NCI-H1048 (cell line): ENCODE measurements around the gene PSMC5.
"Not testable (repeated sequence)": the region's sequence is repeated elsewhere in the genome, so short reads cannot be mapped to it uniquely, and the experiment has no call there.

Source experiments
- DNase-seq: peaks from one replicate; lab custom pipeline; 2025; lab: John Stamatoyannopoulos, UW

Gene PSMC5

DNA sequence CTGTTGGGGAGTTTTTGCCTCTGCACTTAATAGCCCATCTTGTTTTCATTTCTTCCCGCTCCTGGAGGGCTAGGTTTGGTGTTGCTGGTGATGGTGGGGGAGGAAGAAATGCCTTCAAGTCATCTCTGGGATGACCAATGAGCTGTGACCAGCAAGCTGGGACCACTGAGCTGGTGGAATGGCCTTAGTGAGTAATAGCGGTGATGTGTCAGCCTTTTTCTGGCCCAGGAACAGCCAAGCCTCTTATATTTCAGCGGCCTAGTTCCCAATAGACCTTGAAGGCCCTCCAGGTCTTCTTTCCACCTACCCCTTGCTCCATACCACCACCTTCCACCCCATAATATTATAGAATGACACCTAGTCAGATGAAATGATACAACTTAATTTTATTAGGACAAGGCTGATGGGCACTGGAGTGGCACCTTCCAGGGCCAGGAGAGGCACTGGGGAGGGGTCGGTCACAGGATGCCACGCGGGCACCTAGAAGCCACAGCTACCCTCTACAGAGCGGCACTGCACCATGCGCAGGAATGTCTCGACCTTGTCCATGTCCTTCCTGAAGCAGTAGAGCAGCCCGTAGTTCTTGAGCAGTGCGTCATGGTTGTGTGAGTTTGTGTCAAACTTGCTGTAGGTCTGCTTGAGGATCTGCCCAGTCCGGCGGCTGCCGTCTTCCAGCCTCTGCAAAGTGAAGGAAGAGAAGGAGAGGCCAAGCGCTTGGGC is 44.6 kb downstream of the PSMC5 start:
- not testable (repeated sequence) for DNase-seq

DNA sequence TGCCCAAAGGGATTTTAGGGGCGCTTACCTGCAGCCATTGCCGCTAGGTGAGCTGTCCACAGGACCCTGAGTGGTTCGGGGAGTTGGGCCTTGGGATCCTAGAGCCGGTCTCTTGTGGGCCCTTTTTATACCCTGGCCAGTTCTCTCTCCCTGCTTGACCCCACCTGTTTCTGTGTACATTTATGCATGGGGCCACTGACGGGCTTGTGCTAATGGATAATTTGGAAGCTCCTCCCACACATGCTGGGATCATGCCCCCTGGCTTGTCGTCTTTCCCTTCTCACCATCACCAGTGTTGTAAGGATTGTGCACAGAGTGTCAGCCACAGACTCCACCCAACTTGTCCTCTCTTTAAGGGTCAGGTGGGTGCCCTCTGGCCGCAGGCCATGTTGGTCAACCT is 46.3 kb downstream of the PSMC5 start, which contains the start of gene CSH2:
TSS of gene CSH2 (minus strand) at position 101 of the 400 bp plus-strand sequence. CDS start at position 38, 63 bp downstream.
- not testable (repeated sequence) for DNase-seq

DNA sequence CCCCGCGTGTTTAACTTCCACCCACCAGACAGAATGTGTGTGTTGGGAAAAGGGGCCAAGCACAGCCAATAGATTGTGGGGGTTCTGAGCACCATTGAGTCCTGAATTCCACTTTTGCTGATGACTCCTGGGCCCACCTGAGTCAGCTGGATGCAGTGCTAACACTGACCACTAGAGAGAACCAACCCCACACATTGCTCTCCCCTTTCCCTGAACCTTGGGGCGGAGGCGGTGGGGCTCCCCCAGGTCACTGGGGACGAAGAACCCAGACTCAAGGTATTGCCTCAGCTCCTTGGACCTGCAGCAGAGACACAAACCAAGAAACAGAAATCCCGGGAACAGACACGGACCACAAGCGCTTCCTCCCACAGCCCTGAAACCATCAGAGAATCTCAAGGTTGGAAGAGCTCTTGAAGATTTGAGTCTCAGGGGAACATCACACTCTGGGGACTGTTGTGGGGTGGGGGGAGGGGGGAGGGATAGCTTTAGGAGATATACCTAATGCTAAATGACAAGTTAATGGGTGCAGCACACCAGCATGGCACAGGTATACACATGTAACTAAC is 46.9 kb downstream of the PSMC5 start:
- DNase-seq, result not testable (repeated sequence)

DNA sequence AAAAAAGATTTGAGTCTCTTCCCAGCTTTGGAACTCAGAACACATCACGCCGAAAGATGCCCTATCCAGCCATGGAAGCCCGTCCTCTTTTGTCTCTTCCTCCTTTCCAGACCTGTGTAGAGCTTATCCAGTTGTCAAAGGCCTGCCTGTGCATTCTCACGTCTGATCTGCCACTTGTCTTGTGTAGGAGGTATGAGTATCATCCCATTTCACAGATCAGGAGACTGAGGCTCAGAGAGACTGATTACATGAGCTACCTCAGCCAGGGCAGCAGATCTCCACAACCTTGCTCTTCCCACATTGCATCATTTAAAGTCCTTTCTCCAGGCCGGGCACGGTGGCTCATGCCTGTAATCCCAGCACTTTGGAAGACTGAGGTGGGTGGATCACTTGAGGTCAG is 47.5 kb downstream of the PSMC5 start:
- DNase-seq, result not testable (repeated sequence)

DNA sequence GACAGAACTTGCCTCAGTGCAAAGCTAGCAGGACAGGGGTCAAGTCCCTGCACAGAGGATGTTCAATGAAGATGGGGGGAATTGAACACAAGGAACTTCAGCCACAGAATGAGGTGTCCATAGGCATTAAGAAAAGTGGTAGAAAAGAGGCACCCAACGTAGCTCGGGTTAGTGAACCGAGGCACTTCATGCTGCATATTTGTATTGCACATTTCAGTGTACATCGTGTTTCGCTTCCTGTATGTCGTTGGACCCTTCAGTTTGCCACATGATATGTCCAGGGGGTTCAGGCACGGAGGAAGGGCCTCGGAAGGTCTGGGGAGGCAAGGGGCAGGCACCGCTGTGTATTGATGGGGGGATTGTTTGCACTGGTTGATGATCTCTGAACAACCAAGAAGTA is 51.2 kb downstream of the PSMC5 start:
- DNase-seq, result not testable (repeated sequence)

DNA sequence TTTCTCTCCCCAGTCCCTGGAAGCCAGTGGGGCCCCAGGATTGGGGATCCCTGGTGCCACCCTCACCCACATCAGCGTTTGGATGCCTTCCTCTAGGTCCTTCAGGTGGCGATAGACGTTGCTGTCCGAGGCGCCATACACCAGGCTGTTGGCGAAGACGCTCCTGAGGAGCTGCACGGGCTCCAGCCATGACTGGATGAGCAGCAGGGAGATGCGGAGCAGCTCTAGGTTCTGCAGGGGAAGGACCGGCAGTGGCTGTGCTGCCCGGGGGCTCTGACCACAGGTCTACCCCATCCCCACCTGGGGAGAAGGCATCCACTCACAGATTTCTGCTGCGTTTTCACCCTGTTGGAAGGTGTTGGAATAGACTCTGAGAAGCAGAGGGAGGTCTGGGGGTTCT is 53.5 kb downstream of the PSMC5 start:
- DNase-seq, result no peak

DNA sequence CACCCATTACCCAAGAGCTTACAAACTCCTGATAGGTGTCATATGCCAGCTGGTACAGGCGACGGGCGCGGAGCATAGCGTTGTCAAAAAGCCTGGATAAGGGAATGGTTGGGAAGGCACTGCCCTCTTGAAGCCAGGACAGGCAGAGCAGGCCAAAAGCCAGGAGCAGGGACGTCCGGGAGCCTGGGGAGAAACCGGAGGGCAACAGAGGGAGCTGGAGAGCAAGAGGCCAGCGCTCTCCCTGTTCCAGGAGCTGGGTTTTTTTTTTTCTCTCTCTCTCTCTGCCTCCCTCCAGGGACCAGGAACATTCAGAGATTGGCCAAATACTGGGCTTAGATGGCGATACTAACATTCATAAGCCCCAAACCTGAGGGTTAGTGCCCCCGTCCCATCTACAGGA is 54.1 kb downstream of the PSMC5 start:
- not testable (repeated sequence) for DNase-seq
